ENCODE data around the gene APOL5. TPM values are rescaled to one million over a fixed set of nuclear protein-coding genes. Genes with fewer than 3 reads are reported as not detected.
"Not testable (repeated sequence)": the region's sequence is repeated elsewhere in the genome, so short reads cannot be mapped to it uniquely, and the experiment has no call there.

The APOL5 gene
- total RNA-seq, 1 experiment from 2014 or later = not detected

DNA sequence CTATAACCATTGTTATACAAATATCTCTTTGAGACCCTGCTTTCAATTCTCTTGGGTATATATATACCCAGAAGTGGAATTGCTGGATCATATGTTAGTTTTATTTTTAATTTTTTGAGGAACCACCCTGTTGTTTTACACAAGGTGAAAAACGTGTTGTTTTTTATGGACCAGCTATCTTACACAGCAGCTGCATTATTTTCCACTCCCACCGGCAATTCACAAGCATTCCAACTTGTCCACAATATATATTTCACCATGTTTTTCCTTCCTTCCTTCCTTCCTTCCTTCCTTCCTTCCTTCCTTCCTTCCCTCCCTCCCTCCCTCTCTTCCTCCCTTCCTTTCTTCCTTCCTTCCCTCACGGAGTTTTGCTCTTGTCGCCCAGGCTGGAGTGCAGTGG, 6.3 kb upstream of the APOL5 start:
- no peak for DNase-seq (ENCODE audit: low read depth)

DNA sequence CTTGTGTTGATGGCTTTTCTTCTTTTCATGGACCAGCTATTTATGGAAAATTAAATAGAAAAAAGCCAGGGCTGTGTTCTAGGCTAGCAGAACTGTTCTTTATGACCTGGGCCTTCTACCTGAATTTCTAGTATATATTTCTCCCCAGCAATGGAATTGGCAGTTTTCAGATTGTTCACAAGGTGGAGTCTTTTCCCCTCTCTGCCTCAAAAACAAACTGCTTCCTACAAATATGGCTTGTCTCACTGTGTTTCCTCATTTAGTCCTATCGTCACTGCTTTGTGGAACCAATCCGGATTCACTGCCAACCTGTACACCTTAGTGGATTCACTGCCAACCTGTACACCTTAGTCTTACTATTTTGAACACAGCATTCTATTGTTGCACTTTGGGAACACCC, 5.0 kb upstream of the APOL5 start:
- no peak for DNase-seq (ENCODE audit: low read depth)

DNA sequence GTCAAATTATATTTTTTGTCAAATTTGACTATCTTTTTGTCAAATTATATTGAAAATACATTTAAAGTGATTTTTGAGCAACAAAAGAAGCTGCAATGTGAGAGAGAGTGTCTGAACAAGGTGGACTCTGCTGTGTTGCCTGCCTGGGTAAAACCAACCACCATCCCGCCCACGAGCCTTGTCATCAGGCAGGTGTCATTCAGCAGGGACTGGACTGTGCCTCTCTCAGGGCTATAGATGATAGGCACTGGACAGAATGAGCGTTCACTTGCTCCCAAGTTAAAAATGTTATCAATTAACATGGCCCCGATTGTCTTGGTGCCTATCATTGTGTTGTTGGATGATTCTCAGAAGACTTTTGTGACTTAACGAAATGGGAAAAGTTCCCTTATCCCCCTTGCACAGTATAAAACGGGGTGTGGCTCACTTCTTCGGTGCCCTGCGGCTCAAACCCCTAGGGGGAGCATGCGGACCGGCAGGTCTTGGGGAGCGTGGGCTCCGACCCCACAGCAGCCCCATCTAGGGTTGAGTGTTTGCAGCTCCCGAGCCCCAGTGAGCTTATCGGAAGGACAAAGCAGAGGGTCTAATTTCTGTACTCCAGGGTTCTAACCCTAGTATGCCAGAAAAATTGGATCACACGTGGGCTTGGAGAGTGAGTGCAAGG, 1.7 kb downstream of the APOL5 start:
- no peak for DNase-seq (ENCODE audit: low read depth)

DNA sequence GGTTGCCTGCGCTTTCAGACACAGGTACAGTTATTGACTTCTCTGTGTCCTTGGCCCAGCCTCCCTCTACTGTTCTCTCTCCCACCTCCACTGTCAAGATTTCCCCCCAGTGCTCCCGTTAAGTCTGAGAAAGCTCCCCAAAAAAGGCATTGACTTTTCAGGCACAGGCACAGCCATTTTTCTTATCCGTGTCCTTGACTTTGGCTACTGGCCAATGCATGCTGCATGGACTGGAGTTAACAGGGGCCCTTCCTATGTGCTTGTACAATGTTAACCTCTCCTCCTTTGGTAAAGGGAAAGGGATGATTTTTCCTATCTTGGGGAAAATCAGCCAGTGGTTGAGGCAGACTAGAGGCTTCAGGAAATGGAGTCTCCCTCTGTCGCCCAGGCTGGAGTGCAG, 4.3 kb downstream of the APOL5 start:
- DNase-seq (ENCODE audit: low read depth) = no peak

DNA sequence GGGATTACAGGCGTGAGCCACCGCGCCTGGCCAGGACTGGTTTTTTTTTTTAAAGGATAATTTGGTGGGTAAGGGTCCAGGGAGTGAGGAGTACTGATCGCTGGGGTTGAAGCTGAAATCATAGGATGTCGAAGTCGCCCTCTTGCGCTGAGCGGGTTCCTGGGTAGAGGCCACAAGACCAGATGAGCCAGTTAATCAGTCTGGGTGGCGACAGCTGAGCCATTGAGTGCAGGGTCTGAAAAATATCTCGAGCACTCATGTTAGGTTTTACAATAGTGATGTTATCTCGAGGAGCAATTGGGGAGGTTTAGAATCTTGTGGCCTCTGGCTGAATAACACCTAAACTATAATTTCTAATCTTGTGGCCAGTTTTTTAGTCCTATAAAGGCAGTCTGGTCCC, 7.8 kb downstream of the APOL5 start:
- no peak for DNase-seq (ENCODE audit: low read depth)

DNA sequence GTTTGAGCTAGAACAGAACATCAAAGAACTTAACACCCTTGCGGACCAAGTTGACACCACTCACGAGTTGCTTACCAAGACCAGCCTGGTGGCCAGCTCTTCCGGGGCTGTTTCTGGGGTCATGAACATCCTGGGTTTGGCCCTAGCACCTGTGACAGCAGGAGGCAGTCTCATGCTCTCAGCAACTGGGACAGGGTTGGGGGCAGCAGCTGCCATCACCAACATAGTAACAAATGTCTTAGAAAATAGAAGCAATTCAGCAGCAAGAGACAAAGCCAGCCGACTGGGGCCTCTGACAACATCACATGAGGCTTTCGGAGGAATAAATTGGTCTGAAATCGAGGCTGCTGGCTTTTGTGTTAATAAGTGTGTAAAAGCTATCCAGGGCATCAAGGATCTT, 8.7 kb downstream of the APOL5 start:
- DNase-seq (ENCODE audit: low read depth) = no peak

DNA sequence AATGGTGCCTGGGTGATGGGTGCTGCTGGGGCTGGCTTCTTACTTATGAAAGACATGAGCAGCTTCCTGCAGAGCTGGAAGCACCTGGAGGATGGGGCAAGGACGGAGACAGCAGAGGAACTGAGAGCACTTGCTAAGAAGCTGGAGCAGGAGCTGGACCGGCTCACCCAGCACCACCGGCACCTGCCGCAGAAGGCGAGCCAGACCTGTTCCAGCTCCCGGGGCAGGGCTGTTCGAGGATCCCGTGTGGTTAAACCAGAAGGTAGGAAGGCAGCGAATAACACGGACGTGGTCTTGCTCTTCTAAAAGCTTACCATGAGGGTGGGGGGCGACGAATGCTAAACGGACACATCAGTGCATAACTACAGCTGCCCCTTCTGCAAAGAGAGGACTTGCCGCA, 9.3 kb downstream of the APOL5 start:
- DNase-seq (ENCODE audit: low read depth) = no peak

DNA sequence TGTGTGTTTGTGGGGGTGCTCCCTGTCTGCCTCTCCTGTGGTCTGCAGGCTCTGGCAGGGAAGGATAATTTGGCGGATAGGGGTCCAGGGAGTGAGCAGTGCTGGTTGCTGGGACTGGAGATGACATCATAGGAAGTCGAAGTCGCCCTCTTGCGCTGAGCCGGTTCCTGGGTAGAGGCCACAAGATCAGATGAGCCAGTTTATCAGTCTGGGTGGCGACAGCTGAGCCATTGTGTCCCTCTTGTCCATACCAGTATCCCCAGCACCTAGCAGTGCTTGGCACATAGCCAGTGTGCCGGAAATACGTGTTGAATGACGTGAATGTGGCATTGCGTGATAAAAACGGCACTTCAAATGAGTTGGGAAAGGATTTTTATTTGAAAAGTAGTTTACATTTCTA, 9.8 kb downstream of the APOL5 start:
- no peak for DNase-seq (ENCODE audit: low read depth)

DNA sequence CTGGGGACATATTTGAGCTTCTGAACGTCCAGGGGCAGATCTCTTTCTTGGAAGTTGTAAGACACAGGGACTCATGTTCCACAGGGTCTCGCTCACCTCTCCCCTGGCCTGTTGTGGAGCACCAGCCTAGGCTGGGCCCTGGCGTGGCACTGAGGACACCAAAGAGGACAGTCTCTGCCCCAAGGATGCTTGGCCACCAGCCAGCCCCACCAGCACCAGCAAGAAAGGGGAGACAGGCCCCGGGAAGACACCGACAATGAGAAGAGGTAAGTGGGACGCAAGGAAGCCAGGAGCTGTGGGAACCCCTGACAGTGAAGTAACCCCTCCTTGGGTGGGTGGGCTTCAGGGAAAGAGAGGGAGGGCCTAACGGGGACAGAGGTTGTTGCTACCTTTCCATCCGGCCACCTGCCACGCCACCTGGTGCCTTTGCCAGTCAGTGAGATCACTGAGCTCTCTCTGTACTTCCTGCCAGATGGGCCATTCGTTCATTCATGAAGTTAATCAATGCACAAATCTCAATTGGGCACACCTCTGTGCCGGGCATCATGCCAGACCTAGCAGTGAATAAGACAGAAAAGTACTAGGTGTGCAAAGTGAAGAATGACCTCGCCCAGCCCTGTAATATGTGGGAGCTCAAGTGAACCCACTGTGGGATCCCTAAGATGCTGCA, 11.1 kb downstream of the APOL5 start:
- DNase-seq (ENCODE audit: low read depth) = no peak

DNA sequence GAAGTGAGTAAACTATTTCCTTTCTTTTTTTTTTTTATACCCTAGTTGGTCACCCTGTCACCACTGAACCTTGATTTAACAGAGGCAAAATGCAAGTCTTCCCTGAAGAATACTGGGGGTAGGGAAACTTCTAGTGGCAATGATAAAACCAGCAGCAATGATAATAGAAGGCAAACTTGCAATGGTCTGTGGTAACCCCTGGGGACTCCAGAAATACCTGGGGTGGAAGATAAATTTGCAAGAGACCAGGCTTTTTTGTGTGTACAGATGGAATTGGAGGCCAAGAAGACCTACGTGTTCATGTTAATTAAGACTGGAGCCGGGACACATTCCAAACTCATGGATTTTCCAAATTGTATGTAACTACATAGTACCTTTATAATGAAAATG, 11.6 kb downstream of the APOL5 start:
- DNase-seq (ENCODE audit: low read depth) = no peak

DNA sequence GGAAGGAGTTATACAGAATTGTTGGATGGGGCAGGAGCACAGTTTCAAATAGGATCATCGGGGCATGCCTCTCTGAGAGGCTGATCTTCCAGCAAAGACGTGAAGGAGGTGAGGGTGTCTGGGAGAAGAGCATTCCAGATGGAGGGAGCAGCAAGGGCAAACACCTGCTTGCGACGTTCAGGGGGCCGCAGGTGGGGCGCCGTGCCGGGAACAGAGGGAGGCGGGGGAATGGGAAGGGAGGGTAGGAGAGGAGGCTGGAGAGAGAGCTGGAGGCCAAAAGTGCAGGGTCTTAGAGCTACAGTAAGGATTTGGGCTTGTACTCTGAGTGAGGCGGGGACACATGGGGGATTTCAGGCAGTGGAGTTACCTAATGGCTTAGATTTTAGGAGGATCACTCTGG, 13.6 kb downstream of the APOL5 start:
- DNase-seq (ENCODE audit: low read depth) = no peak

DNA sequence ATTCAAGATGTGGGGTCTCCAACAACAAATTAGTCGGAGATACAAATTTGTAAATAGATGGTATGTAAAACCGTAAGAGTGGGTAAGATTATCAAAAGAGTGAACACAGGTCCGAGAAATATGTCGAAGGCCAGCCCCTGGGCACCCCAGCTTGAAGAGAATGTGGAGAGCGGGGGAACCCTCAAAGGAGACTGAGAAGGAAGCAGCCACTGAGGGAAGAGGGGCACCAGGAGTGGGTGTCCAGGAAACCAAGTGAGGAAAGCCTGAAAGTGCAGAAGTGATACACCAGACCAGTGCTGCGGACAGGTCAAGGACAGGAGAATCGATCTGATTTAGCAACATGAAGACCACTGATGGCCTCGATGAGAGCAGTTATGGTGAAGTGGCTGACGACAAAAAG, 14.4 kb downstream of the APOL5 start:
- no peak for DNase-seq (ENCODE audit: low read depth)

DNA sequence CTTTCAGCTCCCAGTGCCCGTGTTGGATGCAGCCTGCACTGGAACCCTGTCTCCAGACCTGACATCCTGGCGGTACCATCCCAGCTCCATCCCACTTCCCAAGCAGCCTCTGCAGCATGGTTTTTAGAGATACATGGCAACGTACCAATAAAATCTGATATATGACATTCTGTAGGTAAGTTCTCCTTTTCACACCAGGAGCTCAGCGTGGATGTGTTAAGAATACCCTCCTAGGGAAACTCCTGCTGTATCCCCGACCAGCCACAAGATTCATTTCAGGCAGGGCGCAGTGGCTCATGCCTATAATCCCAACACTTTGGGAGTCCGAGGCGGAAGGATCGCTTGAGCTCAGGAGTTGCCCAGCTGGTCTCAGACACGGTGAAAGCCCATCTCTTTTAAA, 15.4 kb downstream of the APOL5 start:
- DNase-seq (ENCODE audit: low read depth) = no peak

DNA sequence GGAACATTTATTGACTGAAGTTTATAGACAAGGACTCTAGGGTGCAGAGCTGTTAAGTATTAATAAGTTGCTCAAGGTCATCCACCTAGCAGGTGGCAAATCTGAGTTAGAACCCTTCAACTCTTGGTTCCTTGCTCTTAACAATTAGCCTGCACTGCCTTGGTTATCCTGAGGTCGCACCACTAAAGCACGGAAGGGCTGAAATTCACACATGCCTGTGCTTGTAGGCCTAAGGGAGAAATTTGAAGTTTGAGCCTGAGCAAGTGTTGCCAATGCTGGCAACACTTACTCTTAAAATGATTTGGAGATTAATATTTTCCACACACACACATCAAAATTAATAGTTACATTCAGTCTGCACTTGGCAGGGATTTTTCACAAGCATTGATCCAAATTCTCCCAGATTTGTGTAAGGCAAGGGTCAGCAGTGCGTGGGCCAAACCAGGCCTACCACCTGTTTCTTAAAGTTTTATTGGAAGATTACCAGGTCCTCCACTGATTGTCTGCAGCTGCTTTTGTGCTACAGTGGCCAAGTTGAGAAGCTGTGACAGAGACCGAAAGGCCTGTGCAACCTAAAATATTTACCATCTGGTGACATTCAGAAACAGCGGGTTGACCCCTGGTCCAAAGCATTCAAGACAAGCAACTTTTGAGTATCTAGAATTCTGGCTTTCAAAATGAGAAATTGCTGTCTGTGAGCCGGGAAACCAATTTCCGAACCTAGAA, 16.3 kb downstream of the APOL5 start:
- DNase-seq (ENCODE audit: low read depth) = no peak

DNA sequence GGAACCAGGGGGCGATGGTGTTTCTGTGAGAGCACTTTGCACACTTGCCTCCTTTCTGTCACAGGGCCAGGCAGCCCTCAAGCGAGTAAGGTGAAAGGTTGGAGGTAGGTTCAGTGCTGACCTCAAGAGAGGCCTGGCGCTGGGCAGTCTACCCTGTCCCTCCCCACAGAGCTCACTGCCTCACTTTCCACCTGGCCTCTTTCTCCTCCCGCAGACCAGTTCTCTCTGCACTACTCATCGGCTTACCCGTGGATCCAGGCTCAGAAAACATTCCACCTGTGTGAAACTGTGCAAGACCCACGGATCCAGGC, 16.8 kb downstream of the APOL5 start:
- DNase-seq (ENCODE audit: low read depth) = no peak

DNA sequence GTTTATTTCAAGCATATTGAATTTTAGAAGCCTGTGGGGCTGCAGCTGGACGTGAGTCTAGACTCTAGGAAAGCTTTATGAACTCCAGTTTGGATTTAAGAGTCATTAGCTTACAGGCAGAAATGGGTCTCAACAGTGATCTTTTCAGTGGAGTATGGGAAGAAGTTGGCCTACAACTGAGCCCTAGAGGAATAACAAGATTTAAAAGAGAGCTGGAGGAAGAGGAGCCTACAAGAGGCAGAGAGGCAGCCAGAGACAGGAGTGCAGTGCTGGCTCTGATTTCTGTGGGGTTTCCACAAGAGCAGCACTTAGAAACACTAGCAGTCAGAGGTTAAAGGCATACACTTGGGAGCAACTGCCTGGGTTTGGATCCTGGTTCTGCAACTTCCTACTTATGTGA, 17.9 kb downstream of the APOL5 start:
- DNase-seq (ENCODE audit: low read depth) = no peak

DNA sequence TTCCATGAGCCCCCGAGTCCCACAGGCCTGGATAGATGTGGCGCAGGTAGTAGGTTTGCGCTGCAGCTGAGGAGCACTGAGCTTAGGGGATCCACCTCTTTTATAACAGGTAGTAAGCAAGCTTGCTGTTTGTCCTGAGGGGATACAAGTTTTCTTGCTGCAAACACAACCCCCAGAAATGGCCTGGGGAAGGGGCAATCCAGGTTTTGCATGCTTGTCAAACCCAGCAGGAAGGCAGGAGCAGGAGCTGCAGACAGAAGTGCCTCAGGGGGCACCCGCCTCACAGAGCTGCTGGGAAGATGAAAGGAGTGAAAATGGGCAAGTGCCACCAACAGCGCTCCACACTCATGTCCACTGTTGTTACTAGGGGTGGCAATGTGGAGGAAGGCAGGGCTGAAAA, 18.5 kb downstream of the APOL5 start:
- DNase-seq (ENCODE audit: low read depth) = no peak

DNA sequence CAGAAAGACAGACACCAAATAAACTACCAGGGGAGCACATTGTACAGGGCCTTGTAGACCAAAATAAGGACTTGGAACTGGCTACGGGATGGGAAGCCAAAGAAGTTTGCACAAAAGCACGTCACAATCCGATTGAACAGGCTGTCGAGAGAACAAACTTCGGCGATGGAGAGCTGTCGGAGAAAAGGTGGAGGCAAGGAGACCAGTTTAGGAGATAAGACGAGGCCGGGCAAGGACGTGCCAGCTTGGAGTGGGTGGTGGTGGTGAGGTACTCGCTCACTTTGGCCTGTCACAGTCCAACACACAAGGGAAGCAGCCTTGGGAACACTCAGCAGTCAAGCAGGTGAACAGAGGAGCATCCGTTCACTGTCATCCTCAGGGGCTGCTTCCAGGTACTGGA, 19.0 kb downstream of the APOL5 start:
- no peak for DNase-seq (ENCODE audit: low read depth)

DNA sequence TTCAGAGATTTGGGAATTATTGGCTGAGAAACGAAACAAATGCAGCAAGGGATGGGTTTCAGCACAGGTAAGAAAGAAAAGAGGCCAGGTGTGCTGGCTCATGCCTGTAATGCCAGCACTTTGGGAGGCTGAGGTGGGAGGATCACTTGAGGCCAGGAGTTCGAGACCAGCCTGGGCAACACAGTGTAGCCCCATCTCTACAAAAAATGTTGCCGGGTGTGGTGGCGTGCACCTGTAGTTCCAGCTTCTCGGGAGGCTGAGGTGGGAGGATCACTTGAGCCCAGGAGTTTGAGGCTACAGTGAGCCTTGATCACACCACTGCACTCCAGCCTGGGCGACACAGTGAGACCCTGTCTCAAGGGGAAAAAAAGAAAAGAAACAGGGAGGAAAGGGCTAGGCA, 20.2 kb downstream of the APOL5 start:
- DNase-seq (ENCODE audit: low read depth) = not testable (repeated sequence)

DNA sequence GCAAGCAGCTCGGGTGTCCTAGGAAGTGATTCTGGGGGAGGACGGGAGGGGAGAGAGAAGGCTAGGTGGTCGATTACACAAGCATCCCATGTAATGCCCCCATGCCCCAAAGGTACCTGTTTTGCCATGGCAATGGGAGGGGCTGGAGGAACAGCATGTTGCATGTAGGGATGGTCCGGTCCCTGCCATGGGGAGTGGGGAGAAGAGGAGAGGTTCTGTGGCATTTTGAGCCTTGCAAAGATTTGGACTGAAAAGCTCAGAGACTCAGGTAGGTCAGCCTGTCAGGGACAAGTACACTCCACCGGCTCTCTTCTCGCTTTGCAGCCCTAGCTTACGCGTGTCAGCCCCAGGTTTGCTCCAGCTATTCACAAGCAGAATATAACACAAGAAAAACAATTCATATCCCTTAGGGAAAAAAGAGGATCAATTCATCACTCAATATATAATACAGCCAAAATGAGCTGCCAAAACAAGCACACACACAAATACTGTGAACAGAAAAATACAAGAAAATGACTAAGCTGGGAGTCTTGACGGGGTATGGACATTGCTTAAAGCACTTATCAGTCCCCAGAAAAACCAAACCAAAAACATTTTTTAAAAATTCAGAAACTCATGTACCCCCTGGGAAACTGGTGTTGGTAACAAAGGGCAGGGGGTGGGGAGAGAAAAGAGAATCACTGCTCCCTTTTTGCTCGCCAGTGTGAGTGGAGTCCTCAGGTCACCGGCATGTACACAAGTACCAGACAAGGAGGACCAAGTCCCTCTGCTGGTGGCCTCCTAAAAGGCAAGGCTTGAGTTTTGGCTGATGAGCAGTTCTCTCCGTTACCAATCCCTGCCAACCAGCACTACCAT, 21.6 kb downstream of the APOL5 start:
- no peak for DNase-seq (ENCODE audit: low read depth)

DNA sequence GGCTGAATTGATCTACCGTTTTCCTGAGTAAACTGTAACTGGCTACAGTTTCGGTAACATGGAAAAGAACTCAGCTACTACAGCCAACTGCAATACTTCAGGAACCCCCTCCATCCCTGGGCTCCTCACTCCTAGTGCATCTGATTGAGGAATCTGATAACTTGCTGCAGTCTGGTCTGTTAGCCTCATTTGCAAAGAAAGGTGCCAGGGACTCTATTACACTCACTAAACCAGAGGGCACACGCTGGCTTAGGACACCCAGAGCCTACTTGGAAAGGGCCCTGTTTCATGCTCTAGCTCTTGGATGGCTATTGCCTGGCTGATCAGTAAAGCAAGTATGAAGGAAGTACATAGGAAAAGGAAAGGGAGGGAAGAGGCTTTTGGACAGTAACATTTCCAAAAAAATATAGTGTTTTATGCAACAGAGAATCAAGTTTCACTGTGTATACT, 22.3 kb downstream of the APOL5 start:
- no peak for DNase-seq (ENCODE audit: low read depth)

DNA sequence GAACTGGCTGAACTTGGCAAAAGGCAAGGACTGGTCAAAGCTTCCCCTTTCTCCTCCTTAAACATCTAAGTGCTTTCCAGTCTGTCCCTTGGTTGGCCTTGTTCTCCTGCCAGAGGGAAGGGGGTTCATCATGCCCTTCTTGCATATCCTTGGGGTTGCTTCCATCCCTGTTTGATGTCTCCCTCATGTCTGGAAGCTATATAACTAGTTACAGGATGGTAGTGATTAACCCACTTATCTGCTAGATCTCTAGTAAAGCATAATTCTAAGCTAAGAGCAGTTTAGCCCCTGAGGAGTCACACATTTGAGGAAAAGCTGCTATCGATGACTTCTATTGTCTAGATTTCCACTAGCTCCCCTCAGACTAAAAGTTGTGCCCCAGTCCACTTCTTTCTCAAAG, 22.9 kb downstream of the APOL5 start:
- no peak for DNase-seq (ENCODE audit: low read depth)
